GM23248 (cell line): Measurements from ENCODE around the gene MAP3K9. TPM values are rescaled to one million over a fixed set of nuclear protein-coding genes. Genes with fewer than 3 reads are reported as not detected.

Source experiments
- DNase-seq: peaks from one replicate; pipeline ENCODE4 v3.0.0-alpha.2; 2015
- H2AFZ ChIP-seq: fragments of 200-600 bp; sonication (generic); 2 replicates; pipeline ENCODE4 v1.6.1; 2016; ENCODE audit warnings: antibody characterized with exemption
- H3F3A ChIP-seq: fragments of 200-600 bp; sonication (generic); 2 replicates; pipeline ENCODE4 v1.6.1; 2016; ENCODE audit warnings: mild to moderate bottlenecking, antibody characterized with exemption, mixed run types; ENCODE audit not compliant: insufficient read depth
- H3K27ac ChIP-seq: fragments of 200-600 bp; sonication (generic); 2 replicates; pipeline ENCODE4 v1.5.1; 2016; ENCODE audit warnings: mild to moderate bottlenecking
- H3K27me3 ChIP-seq: fragments of 200-600 bp; sonication (generic); replicated peaks from 2 replicates; pipeline ENCODE4 v1.6.1; 2016; ENCODE audit warnings: mild to moderate bottlenecking; ENCODE audit not compliant: insufficient read depth
- H3K36me3 ChIP-seq: fragments of 200-600 bp; sonication (generic); 2 replicates; pipeline ENCODE4 v1.6.1; 2016; ENCODE audit warnings: low read depth, mild to moderate bottlenecking
- H3K4me1 ChIP-seq: fragments of 200-600 bp; sonication (generic); 2 replicates; pipeline ENCODE4 v1.6.1; 2016; ENCODE audit warnings: mild to moderate bottlenecking; ENCODE audit not compliant: insufficient read depth
- H3K4me2 ChIP-seq: fragments of 200-600 bp; sonication (generic); one replicate; pipeline ENCODE4 v1.6.1; 2016; ENCODE audit warnings: mild to moderate bottlenecking; ENCODE audit not compliant: unreplicated experiment
- H3K4me3 ChIP-seq: fragments of 200-600 bp; sonication (generic); 2 replicates; pipeline ENCODE4 v1.5.1; 2016; ENCODE audit warnings: mild to moderate bottlenecking
- H3K79me2 ChIP-seq: fragments of 200-600 bp; sonication (generic); 2 replicates; pipeline ENCODE4 v1.6.1; 2016; ENCODE audit warnings: mild to moderate bottlenecking; ENCODE audit not compliant: insufficient read depth
- H3K9ac ChIP-seq: fragments of 200-600 bp; sonication (generic); 2 replicates; pipeline ENCODE4 v1.6.1; 2016; ENCODE audit warnings: mild to moderate bottlenecking
- H3K9me2 ChIP-seq: fragments of 200-600 bp; sonication (generic); 2 replicates; pipeline ENCODE4 v1.6.1; 2016; ENCODE audit warnings: mixed run types, mild to moderate bottlenecking, moderate library complexity; ENCODE audit not compliant: insufficient read depth
- H3K9me3 ChIP-seq: fragments of 200-600 bp; sonication (generic); one replicate; pipeline ENCODE4 v1.6.1; 2017; ENCODE audit warnings: low read depth
- H4K20me1 ChIP-seq: fragments of 200-600 bp; sonication (generic); 2 replicates; pipeline ENCODE4 v1.6.0; 2016; ENCODE audit not compliant: insufficient read depth
- EZH2 ChIP-seq: fragments of 200-600 bp; sonication (generic); IDR thresholded peaks from 2 replicates; pipeline ENCODE4 v1.6.1; 2018; ENCODE audit warnings: antibody characterized with exemption, mild to moderate bottlenecking; ENCODE audit not compliant: insufficient read depth, poor library complexity, severe bottlenecking
- EZH2phosphoT487 ChIP-seq: fragments of 200-600 bp; sonication (generic); IDR thresholded peaks from 2 replicates; pipeline ENCODE4 v1.6.1; 2018; ENCODE audit warnings: antibody characterized with exemption, moderate library complexity, mild to moderate bottlenecking, low read depth; ENCODE audit not compliant: insufficient read depth
- WGBS, 2 experiments: methylation state at CpG; one replicate each; pipeline ENCODE4 v1.1.6; 2015 to 2017; ENCODE audit warnings: low lambda C conversion rate in 2 of 2, low coverage in 1 of 2; ENCODE audit errors: missing lambda C conversion rate in 2 of 2; 5-methylcytosine and 5-hydroxymethylcytosine counted together
- in situ Hi-C: fragments of 300-500 bp; cut with MboI; formaldehyde crosslinking; loops from 2 replicates; pipeline ENCODE4 v1.15.0; 2020
- polyA plus RNA-seq: library from polyadenylated mRNA; unstranded; fragments of >200 nt; fragmentation: Nextera tagmentation; extraction: Ambion mirVana; gene quantifications from 2 replicates; pipeline ENCODE4 v1.2.1, GENCODE V29; 2016
- total RNA-seq: library from RNA; depleted of rRNA; stranded (reverse); fragments of >200 nt; shearing (Covaris generic); gene quantifications from 2 replicates; pipeline ENCODE4 v1.2.3, GENCODE V29; 2014

Gene MAP3K9
- total and polyA plus RNA-seq, 2 experiments from 2014 or later = 0.05 TPM; not detected in 1

GRCh38 chr14:70780396-70781075 is 28.8 kb downstream of the MAP3K9 start:
- Histone ChIP-seq H3K4me2 (no peak overlapping the region), H3K4me3 (no peak overlapping the region), H3K79me2 (no peaks in the 10 kb centered on the region), H3K9me3 (no peaks in the 10 kb centered on the region), H3F3A (0 out of 2 replicates have a peak, but pooled peaks cover 6% of the 10 kb centered on the region), H3K9ac (no peak overlapping the region), H3K4me1 (no peaks in the 10 kb centered on the region), H3K27ac (no peak overlapping the region), H3K36me3 (no peaks in the 10 kb centered on the region), H2AFZ (no peak overlapping the region), H3K27me3 (peaks cover 8% of the 10 kb centered on the region; the same call in 1 of the 2 replicates), H4K20me1 (no peaks in the 10 kb centered on the region), H3K9me2 (no peaks in the 10 kb centered on the region)
- no peak for DNase-seq
- TF ChIP-seq EZH2phosphoT487 (no peak), EZH2 (no peak)
- in situ Hi-C loops = no loop called here
- 38 to 46% methylated on average over 9 of the region's 9 CpGs for WGBS, 2 experiments

- TF ChIP-seq EZH2phosphoT487 (no peak), EZH2 (no peak)
- Histone ChIP-seq H3F3A (0 out of 2 replicates have a peak, but pooled peaks cover 6% of the 10 kb centered on the region), H3K4me2 (no peak overlapping the region), H3K9me2 (no peaks in the 10 kb centered on the region), H3K36me3 (no peaks in the 10 kb centered on the region), H3K9ac (no peak overlapping the region), H3K9me3 (no peaks in the 10 kb centered on the region), H4K20me1 (no peaks in the 10 kb centered on the region), H3K4me1 (no peaks in the 10 kb centered on the region), H2AFZ (no peak overlapping the region), H3K27ac (no peak overlapping the region), H3K79me2 (no peaks in the 10 kb centered on the region), H3K4me3 (no peak overlapping the region), H3K27me3 (peaks cover 8% of the 10 kb centered on the region; the same call in 1 of the 2 replicates)
- DNase-seq = no peak
- in situ Hi-C loops = no loop called here
- 49 to 61% methylated on average over 4 of the region's 4 CpGs for WGBS, 2 experiments
Measured at GRCh38 chr14:70779667-70780066, 29.6 kb downstream of the MAP3K9 start.

- H3K27ac ChIP-seq = no peak overlapping the region
- H3K9me3 ChIP-seq = no peaks in the 10 kb centered on the region
- TF ChIP-seq EZH2phosphoT487 (no peak), EZH2 (no peak)
- H4K20me1 ChIP-seq = no peaks in the 10 kb centered on the region
- H3F3A ChIP-seq = no peaks in the 10 kb centered on the region
- H3K36me3 ChIP-seq = no peaks in the 10 kb centered on the region
- in situ Hi-C loops = no loop called here
- no peak for DNase-seq
- H3K9ac ChIP-seq = no peak overlapping the region
- H3K9me2 ChIP-seq = no peaks in the 10 kb centered on the region
- H3K27me3 ChIP-seq = 0 out of 2 replicates have a peak, but pooled peaks cover 8% of the 10 kb centered on the region
- no peak overlapping the region for H2AFZ ChIP-seq
- H3K79me2 ChIP-seq = no peaks in the 10 kb centered on the region
- H3K4me3 ChIP-seq = no peak overlapping the region
- no peak overlapping the region for H3K4me2 ChIP-seq
- H3K4me1 ChIP-seq = no peaks in the 10 kb centered on the region
- 40 to 56% methylated on average over 2 of the region's 2 CpGs for WGBS, 2 experiments
Measured at GRCh38 chr14:70776197-70776596, 33.1 kb downstream of the MAP3K9 start.

- Histone ChIP-seq H3K36me3 (no peaks in the 10 kb centered on the region), H3K4me1 (no peaks in the 10 kb centered on the region), H3K4me3 (no peak overlapping the region), H3K9me3 (no peaks in the 10 kb centered on the region), H3K79me2 (no peaks in the 10 kb centered on the region), H3K9me2 (no peaks in the 10 kb centered on the region), H3K27ac (no peak overlapping the region), H3F3A (no peaks in the 10 kb centered on the region), H3K4me2 (no peak overlapping the region), H3K9ac (no peak overlapping the region), H4K20me1 (no peaks in the 10 kb centered on the region), H3K27me3 (0 out of 2 replicates have a peak, but pooled peaks cover 2% of the 10 kb centered on the region), H2AFZ (no peak overlapping the region)
- in situ Hi-C loops = no loop called here
- TF ChIP-seq EZH2phosphoT487 = no peak
- TF ChIP-seq EZH2 = no peak
- WGBS, 2 experiments = 29% methylated on average over 3 of the region's 3 CpGs
- DNase-seq = no peak
Measured at GRCh38 chr14:70773182-70773862, 36.0 kb downstream of the MAP3K9 start.
